AG09309 (cell line): Measurements from ENCODE around the gene AATK.

Source experiments
- DNase-seq: peaks from one replicate; pipeline ENCODE4 v3.0.0-alpha.2; 2010; ENCODE audit warnings: low read depth
- H3K4me3 ChIP-seq: 2 replicates; pipeline ENCODE4 v1.5.1; 2011; ENCODE audit warnings: mild to moderate bottlenecking, low read depth, low read length, moderate library complexity; ENCODE audit not compliant: control insufficient read depth
- TF ChIP-seq, protein P1 (sequence below): IDR thresholded peaks from 2 replicates; pipeline ENCODE4 v1.5.1; 2011; ENCODE audit warnings: mild to moderate bottlenecking, low read depth, low read length, inconsistent platforms; ENCODE audit not compliant: insufficient read depth, control insufficient read depth; ENCODE audit errors: missing control alignments

AATK gene

DNA sequence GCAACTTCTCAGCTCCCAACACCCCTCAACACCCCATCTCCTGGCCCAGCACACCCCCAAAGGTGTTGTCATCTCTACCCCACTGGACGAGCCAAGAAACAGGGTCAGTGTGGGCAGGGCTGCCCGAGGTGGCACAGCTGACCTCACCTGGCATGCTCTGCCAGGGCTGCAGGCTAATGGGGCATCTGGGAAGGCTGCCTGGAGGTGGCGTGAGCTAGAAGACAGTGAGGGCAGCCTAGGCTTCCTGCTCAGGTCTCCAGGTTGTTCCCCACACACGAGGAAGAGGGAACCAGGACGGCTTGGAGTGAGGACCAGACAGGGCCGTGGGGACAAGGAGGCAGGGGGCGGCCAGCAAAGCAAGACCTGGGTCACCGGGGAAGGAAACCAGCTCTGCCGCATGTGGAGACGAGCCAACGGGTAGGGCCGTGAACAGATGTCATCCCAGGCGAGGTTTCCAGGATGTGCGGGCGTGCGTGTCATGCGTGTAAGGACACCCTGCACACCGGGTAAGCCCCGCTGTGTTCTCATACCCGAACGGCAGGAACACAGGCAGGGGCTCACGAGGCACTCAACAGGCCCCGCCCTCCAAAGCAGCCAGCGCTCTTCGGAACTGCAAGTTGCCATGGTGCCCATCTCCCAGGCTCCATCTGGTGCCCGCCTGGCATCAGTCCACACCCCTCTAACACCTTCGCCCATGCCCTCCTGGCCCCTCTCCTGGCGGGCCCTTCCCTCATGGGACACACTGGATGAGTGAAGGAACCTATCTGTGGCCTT is 30.3 kb downstream of the AATK start:
- no peak for DNase-seq
- H3K4me3 ChIP-seq, result no peak overlapping the region
- TF ChIP-seq, protein P1, sequence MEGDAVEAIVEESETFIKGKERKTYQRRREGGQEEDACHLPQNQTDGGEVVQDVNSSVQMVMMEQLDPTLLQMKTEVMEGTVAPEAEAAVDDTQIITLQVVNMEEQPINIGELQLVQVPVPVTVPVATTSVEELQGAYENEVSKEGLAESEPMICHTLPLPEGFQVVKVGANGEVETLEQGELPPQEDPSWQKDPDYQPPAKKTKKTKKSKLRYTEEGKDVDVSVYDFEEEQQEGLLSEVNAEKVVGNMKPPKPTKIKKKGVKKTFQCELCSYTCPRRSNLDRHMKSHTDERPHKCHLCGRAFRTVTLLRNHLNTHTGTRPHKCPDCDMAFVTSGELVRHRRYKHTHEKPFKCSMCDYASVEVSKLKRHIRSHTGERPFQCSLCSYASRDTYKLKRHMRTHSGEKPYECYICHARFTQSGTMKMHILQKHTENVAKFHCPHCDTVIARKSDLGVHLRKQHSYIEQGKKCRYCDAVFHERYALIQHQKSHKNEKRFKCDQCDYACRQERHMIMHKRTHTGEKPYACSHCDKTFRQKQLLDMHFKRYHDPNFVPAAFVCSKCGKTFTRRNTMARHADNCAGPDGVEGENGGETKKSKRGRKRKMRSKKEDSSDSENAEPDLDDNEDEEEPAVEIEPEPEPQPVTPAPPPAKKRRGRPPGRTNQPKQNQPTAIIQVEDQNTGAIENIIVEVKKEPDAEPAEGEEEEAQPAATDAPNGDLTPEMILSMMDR, result no peak

DNA sequence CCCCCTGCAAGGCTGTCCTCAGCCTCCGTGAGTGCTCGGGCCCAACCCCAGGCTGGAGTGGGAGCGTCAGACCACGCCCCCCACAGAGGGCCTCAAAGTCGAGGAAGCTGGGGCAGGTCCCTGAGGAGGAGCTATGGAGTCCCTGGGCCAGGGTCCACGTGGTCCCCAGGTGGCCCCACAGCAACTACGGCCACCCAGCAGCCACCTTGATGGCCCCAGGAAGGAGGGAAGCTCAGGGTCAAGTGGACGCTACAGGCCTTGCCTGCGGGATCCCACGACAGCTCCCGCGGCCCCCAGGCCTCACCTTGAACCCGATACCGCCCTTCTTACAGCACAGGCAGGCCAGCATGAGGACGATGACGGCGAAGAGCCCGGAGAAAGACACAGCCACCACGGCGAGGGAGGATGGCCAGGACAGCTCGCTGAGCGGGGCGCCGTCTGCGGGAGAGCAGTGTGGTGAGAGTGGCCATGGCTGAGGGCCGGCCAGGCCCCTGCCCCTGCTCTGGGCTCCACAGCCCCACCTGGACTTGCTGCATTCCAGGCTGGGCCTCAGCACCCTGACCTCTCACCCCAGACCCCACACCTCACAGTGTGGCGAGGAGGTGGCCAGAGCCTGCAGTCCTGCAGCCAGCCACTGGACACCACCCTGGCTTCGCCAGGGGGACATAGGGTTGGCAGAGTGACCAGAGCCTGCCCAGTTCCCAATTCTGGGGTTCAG is 31.8 kb downstream of the AATK start:
- no peak overlapping the region for H3K4me3 ChIP-seq
- TF ChIP-seq, protein P1, result no peak
- DNase-seq, result no peak

DNA sequence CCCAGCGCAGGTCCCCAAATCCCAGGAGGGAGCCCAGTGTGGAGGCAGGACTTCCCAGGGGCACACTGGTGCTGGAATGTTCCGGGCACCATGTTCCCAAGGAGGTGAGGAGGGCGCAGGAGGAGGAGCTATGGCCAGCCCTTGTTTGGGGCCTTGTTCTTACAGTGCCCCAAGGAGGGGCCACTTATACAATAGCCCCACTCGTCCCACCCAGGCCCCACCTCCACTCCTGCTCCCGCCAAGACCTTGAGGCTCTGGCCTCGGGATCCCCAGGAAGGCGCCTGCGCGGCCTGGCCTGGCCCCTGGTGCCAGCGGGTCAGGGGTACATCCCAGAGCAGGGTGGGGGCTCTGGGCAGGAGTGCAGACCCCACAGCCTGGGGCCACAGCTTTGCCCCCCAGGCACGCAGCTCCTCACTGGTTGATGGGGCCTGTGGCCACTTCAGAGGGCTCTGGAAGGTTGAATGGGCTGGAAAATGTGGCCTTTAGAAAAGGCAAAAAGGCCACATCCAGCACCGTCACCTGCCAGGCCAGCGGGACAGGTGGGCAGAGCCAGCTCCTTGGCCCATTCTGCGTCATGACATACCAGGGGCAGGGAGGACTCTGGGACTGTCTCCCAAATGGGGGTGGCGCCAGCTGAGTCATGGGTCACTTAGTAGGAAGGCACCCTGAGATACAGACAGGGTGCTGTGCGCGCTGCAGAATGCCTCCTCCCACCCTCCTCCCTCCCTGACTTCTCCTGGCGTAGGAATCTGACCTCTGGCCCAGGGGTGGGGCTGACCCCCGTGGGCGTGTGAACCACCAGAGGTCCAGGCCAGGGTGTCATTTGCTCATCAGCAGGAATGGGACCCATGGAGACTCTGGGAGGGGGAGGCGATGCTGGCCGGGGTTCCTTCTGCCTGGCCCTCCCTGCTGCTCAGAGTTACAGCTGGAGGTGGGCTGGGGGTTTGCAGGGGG is 33.0 kb downstream of the AATK start:
- TF ChIP-seq, protein P1, result no peak
- no peak for DNase-seq
- H3K4me3 ChIP-seq, result no peak overlapping the region

DNA sequence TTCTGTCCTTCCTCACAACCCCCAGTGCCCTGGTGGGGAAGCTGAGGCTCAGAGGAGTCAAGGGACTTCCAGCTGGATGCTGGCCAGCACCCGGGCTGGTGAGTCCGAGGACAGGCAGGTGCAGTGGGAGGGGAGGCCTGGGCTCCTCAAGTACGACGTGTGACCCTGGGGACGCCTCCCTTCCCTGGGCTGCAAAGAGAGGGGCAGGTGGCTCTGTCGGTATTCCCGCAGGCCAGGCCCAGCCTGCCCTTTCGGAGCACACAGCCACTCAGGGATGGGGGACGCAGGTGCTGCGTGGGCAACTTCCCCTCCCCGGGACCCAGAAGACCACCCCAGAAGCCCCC is 33.9 kb downstream of the AATK start:
- TF ChIP-seq, protein P1, result no peak
- H3K4me3 ChIP-seq, result no peak overlapping the region
- no peak for DNase-seq

GRCh38 chr17:81131486-81132196 is 34.4 kb downstream of the AATK start:
- DNase-seq, result no peak
- H3K4me3 ChIP-seq, result no peak overlapping the region
- TF ChIP-seq, protein P1, result no peak
